ENCODE results near the gene FYN.

DNA sequence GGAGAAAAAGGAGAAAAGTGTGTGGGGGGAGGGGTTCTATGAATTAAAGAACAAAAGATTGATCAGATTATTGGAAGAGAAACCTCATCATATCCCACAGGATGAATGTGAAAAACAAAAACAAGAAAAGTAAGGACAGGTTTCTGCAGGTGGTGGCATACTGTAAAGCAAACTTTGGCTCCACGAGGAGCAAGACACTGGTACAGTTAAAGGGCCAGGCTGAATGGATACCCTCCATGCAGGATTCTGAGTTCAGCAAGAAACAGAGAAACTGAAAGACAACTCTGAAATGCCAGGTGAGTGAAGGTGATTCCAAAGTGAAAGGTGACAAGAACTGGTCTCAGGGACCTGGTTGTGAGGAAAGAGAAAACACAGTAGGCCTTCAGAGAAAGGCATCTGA, 37.4 kb downstream of the FYN start:
- TF ChIP-seq EZH2 (IDR thresholded peaks at IDR 0.05; ENCODE audit: insufficient read depth, poor library complexity, severe bottlenecking) (no peak), EZH2phosphoT487 (IDR thresholded peaks at IDR 0.05; ENCODE audit: insufficient read depth, low read depth) (no peak)
